SK-N-DZ (cell line): ENCODE results near the gene MAFG.

Experiments
- DNase-seq: peaks from one replicate; pipeline ENCODE4 v3.0.0-alpha.2; 2015; ENCODE audit warnings: low spot score

Gene MAFG

GRCh38 chr17:81898029-81898866 is 29.3 kb downstream of the MAFG start:
- no peak for DNase-seq

GRCh38 chr17:81895400-81895799 is 32.1 kb downstream of the MAFG start:
- DNase-seq = no peak

- DNase-seq = no peak
Measured at GRCh38 chr17:81891303-81891552, 36.3 kb downstream of the MAFG start.

GRCh38 chr17:81890447-81891302 is 36.9 kb downstream of the MAFG start:
- DNase-seq = no peak

- DNase-seq = no peak
Measured at GRCh38 chr17:81889602-81890001, 37.9 kb downstream of the MAFG start.

- DNase-seq = no peak
Measured at GRCh38 chr17:81888988-81889595, 38.4 kb downstream of the MAFG start.

GRCh38 chr17:81888105-81888987 is 39.2 kb downstream of the MAFG start:
- DNase-seq = no peak

- DNase-seq = no peak
Measured at GRCh38 chr17:81885869-81886548, 41.5 kb downstream of the MAFG start.

- DNase-seq = no peak
Measured at GRCh38 chr17:81885454-81885853, 42.1 kb downstream of the MAFG start.

- DNase-seq = no peak
Measured at GRCh38 chr17:81884968-81885367, 42.6 kb downstream of the MAFG start.

GRCh38 chr17:81884520-81884919 is 43.0 kb downstream of the MAFG start:
- DNase-seq = no peak

GRCh38 chr17:81879121-81879520 is 48.4 kb downstream of the MAFG start:
- DNase-seq = no peak

- no peak for DNase-seq
Measured at GRCh38 chr17:81878294-81878693, 49.2 kb downstream of the MAFG start.

GRCh38 chr17:81877569-81877968 is 50.0 kb downstream of the MAFG start:
- no peak for DNase-seq

- DNase-seq = peak; percentile 89
Measured at GRCh38 chr17:81871387-81872230, 55.9 kb downstream of the MAFG start.

GRCh38 chr17:81870981-81871386 is 56.6 kb downstream of the MAFG start, which contains the start of gene ARHGDIA:
Gene ARHGDIA (minus strand): TSS chr17:81871337. CDS start chr17:81869930, 1,407 bp downstream.
- no peak for DNase-seq

GRCh38 chr17:81870131-81870980 is 57.2 kb downstream of the MAFG start:
- DNase-seq = peak; percentile 51

- DNase-seq = peak; percentile 72
Measured at GRCh38 chr17:81869221-81870130, 58.1 kb downstream of the MAFG start.
